ENCODE measurements around the gene RASGRP1. TPM values are rescaled to one million over a fixed set of nuclear protein-coding genes. Genes with fewer than 3 reads are reported as not detected.

Gene RASGRP1
- total RNA-seq, 2 experiments from 2014 or later, result 200 to 208 TPM

DNA sequence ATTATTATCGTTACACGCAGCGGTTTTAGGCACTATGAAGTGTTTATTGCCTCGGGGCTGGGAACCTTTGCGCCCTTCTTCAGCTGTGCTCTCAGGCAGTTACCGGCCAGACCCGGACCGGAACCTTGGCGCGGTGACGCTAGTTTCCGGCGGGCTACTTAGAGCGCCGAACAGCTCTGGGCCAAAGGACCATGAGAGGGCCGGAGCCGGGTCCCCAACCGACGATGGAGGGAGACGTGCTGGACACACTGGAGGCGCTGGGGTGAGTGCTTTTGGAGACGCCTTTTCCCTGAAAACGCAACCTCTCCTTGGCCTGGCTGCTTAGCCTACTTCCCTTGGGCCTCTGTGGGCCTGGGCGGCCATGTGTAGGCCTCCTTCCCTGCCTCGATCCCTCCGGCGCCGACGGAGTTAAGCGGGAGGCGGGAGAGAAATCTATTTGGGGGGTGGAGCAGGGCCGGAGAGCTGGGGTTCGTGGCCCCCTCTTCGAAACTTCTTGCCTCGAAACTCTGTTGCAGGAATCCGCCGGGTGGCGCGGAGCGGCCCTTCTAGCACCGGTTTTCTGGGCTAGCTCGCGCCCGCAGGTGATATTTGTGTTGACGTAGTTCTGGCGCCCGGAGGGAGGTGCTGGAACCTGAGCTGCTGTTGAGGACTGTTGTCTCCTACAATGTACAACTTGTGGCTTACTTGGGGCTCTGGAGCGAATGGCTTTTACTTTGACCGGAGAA lies 110.5 kb downstream of the RASGRP1 start, which contains the start of gene FAM98B:
FAM98B (plus strand) TSS at position 157 of the 725 bp plus-strand sequence; CDS start at position 192, 35 bp downstream.
- H3K4me3 Mint-ChIP-seq, result peak within 1 kb of the TSS; percentile 93
- H3K27me3 Mint-ChIP-seq, result peaks cover 14% of the 10 kb centered on the region
- no peaks in the 10 kb centered on the region for H3K9me3 Mint-ChIP-seq
- POLR2A ChIA-PET, result interaction anchor here (0.7 to 3.1 kb wide), 26 partner anchors 10 to 1127 kb away, joined by 3 to 47 read pairs (median 4); partner anchors contain the start of genes RASGRP1 and THBS1
- H3K36me3 Mint-ChIP-seq (ENCODE audit: low read depth), result peaks cover 11% of the 10 kb centered on the region
- H3K4me1 Mint-ChIP-seq, result peaks cover 35% of the 10 kb centered on the region
- peak within 1 kb of the TSS; percentile 84 for H3K27ac Mint-ChIP-seq
- CTCF ChIA-PET, result interaction anchor here (0.9 to 3.7 kb wide), 15 partner anchors 10 to 253 kb away, joined by 3 to 67 read pairs (median 6); partner anchors contain the start of gene RASGRP1
- peak; percentile 89 for DNase-seq

GRCh38 chr15:38441130-38441519 lies 123.5 kb downstream of the RASGRP1 start:
- Mint-ChIP-seq H3K27me3 (peaks cover 36% of the 10 kb centered on the region), H3K4me1 (peaks cover 11% of the 10 kb centered on the region), H3K9me3 (no peaks in the 10 kb centered on the region), H3K4me3 (no peak overlapping the region), H3K36me3 (ENCODE audit: low read depth) (no peaks in the 10 kb centered on the region), H3K27ac (no peak overlapping the region)
- CTCF ChIA-PET, result interaction anchor here (0.9 to 4.4 kb wide), 31 partner anchors 8 to 1316 kb away, joined by 3 to 139 read pairs (median 6); partner anchors contain the start of genes FAM98B and THBS1
- POLR2A ChIA-PET, result interaction anchor here (0.8 to 4.3 kb wide), 5 partner anchors 8 to 258 kb away, joined by 3 to 28 read pairs (median 10); partner anchors contain the start of gene FAM98B
- DNase-seq, result no peak

- no peaks in the 10 kb centered on the region for H3K9me3 Mint-ChIP-seq
- DNase-seq, result peak; percentile 60
- peaks cover 11% of the 10 kb centered on the region for H3K4me1 Mint-ChIP-seq
- CTCF ChIA-PET, result interaction anchor here (0.6 to 4.4 kb wide), 57 partner anchors 8 to 1316 kb away, joined by 3 to 139 read pairs (median 4); partner anchors contain the start of genes FAM98B, RASGRP1 and THBS1
- H3K4me3 Mint-ChIP-seq, result no peak overlapping the region
- POLR2A ChIA-PET, result interaction anchor here (0.7 to 4.3 kb wide), 8 partner anchors 7 to 259 kb away, joined by 3 to 28 read pairs (median 6); partner anchors contain the start of gene FAM98B
- H3K27me3 Mint-ChIP-seq, result peaks cover 41% of the 10 kb centered on the region
- no peaks in the 10 kb centered on the region for H3K36me3 Mint-ChIP-seq (ENCODE audit: low read depth)
- no peak overlapping the region for H3K27ac Mint-ChIP-seq
Measured at GRCh38 chr15:38440353-38441129, 124.1 kb downstream of the RASGRP1 start.

Other genes starting within 250 kb of the RASGRP1 start
- gene FAM98B, start 110.7 kb downstream of the RASGRP1 start, total RNA-seq, result 10 to 100 TPM; 33.2 to 35.3 TPM